H1 (cell line): ENCODE results near the gene FCGR2B. TPM values are rescaled to one million over a fixed set of nuclear protein-coding genes. Genes with fewer than 3 reads are reported as not detected.

Source experiments
- ASH2L ChIP-seq: fragments of 200-600, 300-600 bp; sonication (generic); IDR thresholded peaks from one replicate; pipeline ENCODE4 v1.7.1; 2017; ENCODE audit warnings: low read length
- ATF3 ChIP-seq: IDR thresholded peaks from 2 replicates; pipeline ENCODE4 v1.6.1; 2011; ENCODE audit warnings: low read depth, mild to moderate bottlenecking, low read length; ENCODE audit not compliant: insufficient read depth
- GABPA ChIP-seq: IDR thresholded peaks from 2 replicates; pipeline ENCODE4 v1.6.1; 2011; ENCODE audit warnings: mild to moderate bottlenecking, low read length, moderate library complexity, borderline replicate concordance; ENCODE audit not compliant: insufficient read depth
- POLR2AphosphoS5 ChIP-seq: IDR thresholded peaks from 2 replicates; pipeline ENCODE4 v1.6.1; 2011; ENCODE audit warnings: low read depth, low read length
- polyA plus RNA-seq, 7 experiments: library from polyadenylated mRNA; depleted of rRNA in 3 of 7; stranded (reverse) in 5 of 7; unstranded in 2 of 7; fragments of >200 nt in 5 of 7; fragments of 200-250 nt in 2 of 7; gene quantifications; 1 replicate in 5 of 7; 2 replicates in 1 of 7; 4 replicates in 1 of 7; pipeline versions ENCODE4 v1.2.1 to v1.2.3, GENCODE V29; 2011 to 2013; ENCODE audit warnings: missing spikeins in 2 of 7, mixed read lengths in 2 of 7
- total RNA-seq: library from RNA; stranded (reverse); fragmentation: NEBNext Ultra II Directional; extraction: Animal tissue kit (Norgen Biotek cat#: 25700); gene quantifications from 2 replicates; pipeline ENCODE4 v1.2.1, GENCODE V29; 2021

Gene FCGR2B
- total and polyA plus RNA-seq, 2 of the 8 experiments (the other 6 are each of a cell fraction or from before 2014, with no cell fraction given) = 0.05 TPM; not detected in 1

GRCh38 chr1:161718559-161719324 is 55.8 kb downstream of the FCGR2B start (continued):
- TF ChIP-seq ATF3 = no peak
- no peak for TF ChIP-seq POLR2AphosphoS5
- TF ChIP-seq ASH2L = no peak
- TF ChIP-seq GABPA = no peak
